Astrocyte of the spinal cord (primary cell): ENCODE data around the gene CEP44.
A peak's percentile ranks its signal among the peaks of the same experiment; 100 is the strongest.
"Not testable (repeated sequence)": the region's sequence is repeated elsewhere in the genome, so short reads cannot be mapped to it uniquely, and the experiment has no call there.

Source experiments
- DNase-seq: peaks from one replicate; pipeline ENCODE4 v3.0.0; 2011; ENCODE audit warnings: low read depth, low spot score
- H3K4me3 ChIP-seq: 2 replicates; pipeline ENCODE4 v1.5.1; 2011; ENCODE audit warnings: low read depth, mild to moderate bottlenecking, low read length, moderate library complexity
- CTCF ChIP-seq: IDR thresholded peaks from 2 replicates; pipeline ENCODE4 v1.5.1; 2012; ENCODE audit warnings: low read depth, mild to moderate bottlenecking, low read length, inconsistent platforms
- in situ Hi-C: cut with HindIII; loops from 2 replicates; pipeline ENCODE4 v1.10.0; 2017; ENCODE audit warnings: low sequenced_read_pairs

The CEP44 gene

GRCh38 chr4:174282836-174283506 is 740 bp upstream of the CEP44 start:
- TF ChIP-seq CTCF, result no peak
- peak; percentile 94 for DNase-seq
- in situ Hi-C loops, result no loop called here
- H3K4me3 ChIP-seq, result peak overlapping the region; percentile 97

- no peak for DNase-seq
- TF ChIP-seq CTCF, result no peak
- H3K4me3 ChIP-seq, result peak overlapping the region; percentile 97
- in situ Hi-C loops, result no loop called here
Measured at GRCh38 chr4:174284487-174284886, 776 bp downstream of the CEP44 start.

- TF ChIP-seq CTCF, result no peak
- DNase-seq, result no peak
- in situ Hi-C loops, result no loop called here
Measured at GRCh38 chr4:174286870-174287269, 3.2 kb downstream of the CEP44 start.

GRCh38 chr4:174292473-174292872 is 8.8 kb downstream of the CEP44 start:
- DNase-seq, result no peak
- TF ChIP-seq CTCF, result no peak
- in situ Hi-C loops, result no loop called here
- no peak overlapping the region for H3K4me3 ChIP-seq

More at GRCh38 chr4:174286870-174287269, 3.2 kb downstream of the CEP44 start:
- no peak overlapping the region for H3K4me3 ChIP-seq

- H3K4me3 ChIP-seq, in situ Hi-C loops, DNase-seq: not testable (repeated sequence)
Measured at GRCh38 chr4:174294641-174295040, 10.9 kb downstream of the CEP44 start.

GRCh38 chr4:174295142-174295541 is 11.4 kb downstream of the CEP44 start:
- in situ Hi-C loops, H3K4me3 ChIP-seq, DNase-seq: not testable (repeated sequence)

GRCh38 chr4:174303687-174304086 is 20.0 kb downstream of the CEP44 start:
- no peak overlapping the region for H3K4me3 ChIP-seq
- in situ Hi-C loops, result no loop called here
- DNase-seq, result no peak
- no peak for TF ChIP-seq CTCF

GRCh38 chr4:174304664-174305063 is 21.0 kb downstream of the CEP44 start:
- no peak overlapping the region for H3K4me3 ChIP-seq
- no peak for DNase-seq
- in situ Hi-C loops, result no loop called here
- TF ChIP-seq CTCF, result no peak
